Panc1 (cell line): ENCODE measurements around the gene ACSS1. TPM values are rescaled to one million over a fixed set of nuclear protein-coding genes. Genes with fewer than 3 reads are reported as not detected.

Source experiments
- ATAC-seq: fragments of 200-7000 bp; cut with Tn5 transposase; 2 replicates; pipeline ENCODE4 v1.9.1; 2020; ENCODE audit warnings: mild to moderate bottlenecking, moderate library complexity
- BruUV-seq: library from RNA; stranded (reverse); fragments of 400-500 nt; replicated peaks from 2 replicates; lab custom pipeline; 2021; lab: Mats Ljungman, UMichigan
- CTCF ChIA-PET: fragments of 300-600 bp; sonication (Branson Sonifier 250); formaldehyde crosslinking; loops from one replicate; lab custom pipeline; 2022; ENCODE audit warnings: antibody characterized with exemption; lab: Charles Lee
- POLR2A ChIA-PET: fragments of 300-600 bp; sonication (Branson Sonifier 250); formaldehyde crosslinking; loops from one replicate; lab custom pipeline; 2022; ENCODE audit warnings: antibody characterized with exemption; lab: Charles Lee
- DNase-seq: peaks from one replicate; pipeline ENCODE4 v3.0.0-alpha.2; 2010; ENCODE audit warnings: low read depth, low spot score
- H3K27ac ChIP-seq: 2 replicates; pipeline ENCODE4 v1.5.1; 2011; ENCODE audit warnings: mild to moderate bottlenecking, low read length, inconsistent platforms
- H3K27me3 ChIP-seq: fragments of 200-500 bp; sonication (Bioruptor generic); 2 replicates; pipeline ENCODE4 v1.6.0; 2014; ENCODE audit warnings: low read length, inconsistent platforms; ENCODE audit not compliant: control insufficient read depth, insufficient read depth
- H3K36me3 ChIP-seq: fragments of 200-500 bp; sonication (Bioruptor generic); 2 replicates; pipeline ENCODE4 v1.5.1; 2014; ENCODE audit warnings: inconsistent platforms, mild to moderate bottlenecking, low read length, moderate library complexity; ENCODE audit not compliant: control insufficient read depth, insufficient read depth
- H3K4me1 ChIP-seq: 2 replicates; pipeline ENCODE4 v1.5.1; 2011; ENCODE audit warnings: inconsistent platforms, mild to moderate bottlenecking, low read length, moderate library complexity; ENCODE audit not compliant: control insufficient read depth, insufficient read depth
- H3K4me3 ChIP-seq, 2 experiments: 2 replicates each; pipeline ENCODE4 v1.5.1; 2011 to 2012; ENCODE audit warnings: low read depth in 2 of 2, low read length in 2 of 2, mild to moderate bottlenecking in 2 of 2, inconsistent platforms in 1 of 2, moderate library complexity in 1 of 2
- H3K9me3 ChIP-seq: fragments of 200-500 bp; sonication (Bioruptor generic); 2 replicates; pipeline ENCODE4 v1.5.1; 2014; ENCODE audit warnings: low read depth, mild to moderate bottlenecking, inconsistent platforms, low read length, moderate library complexity; ENCODE audit not compliant: control insufficient read depth, insufficient read depth
- CTCF ChIP-seq: fragments of 450-650 bp; IDR thresholded peaks from 2 replicates; pipeline ENCODE4 v1.5.1; 2017; ENCODE audit warnings: mild to moderate bottlenecking
- POLR2AphosphoS5 ChIP-seq: IDR thresholded peaks from 2 replicates; pipeline ENCODE4 v1.6.1; 2012; ENCODE audit warnings: mild to moderate bottlenecking, low read depth, low read length, moderate library complexity
- SIN3A ChIP-seq: IDR thresholded peaks from 2 replicates; pipeline ENCODE4 v1.6.1; 2012; ENCODE audit warnings: low read depth, mild to moderate bottlenecking, low read length, moderate library complexity, borderline replicate concordance; ENCODE audit not compliant: insufficient read depth
- TCF7L2 ChIP-seq: IDR thresholded peaks from 2 replicates; pipeline ENCODE4 v1.6.1; 2011; ENCODE audit warnings: mild to moderate bottlenecking, low read depth, low read length, inconsistent platforms
- in situ Hi-C: cut with HindIII; loops from 2 replicates; pipeline ENCODE4 v1.10.0; 2016; ENCODE audit warnings: low sequenced_read_pairs, low pct_unique_long_range_greater_than_20kb
- intact Hi-C: fragments of 100-400 bp; cut with micrococcal nuclease; formaldehyde crosslinking; loops from one replicate; pipeline ENCODE4 v1.10.0; 2022; ENCODE audit not compliant: unreplicated experiment
- total RNA-seq: library from RNA; stranded (reverse); gene quantifications from one replicate; pipeline ENCODE4 v1.2.1, GENCODE V29; 2021; ENCODE audit not compliant: unreplicated experiment
- TF ChIP-seq, protein P1 (sequence below), 2 experiments: IDR thresholded peaks; 2 replicates each; pipeline ENCODE4 v1.6.1; 2011 to 2012; ENCODE audit warnings: low read depth in 2 of 2, control low read depth in 1 of 2, low read length in 1 of 2, mild to moderate bottlenecking in 1 of 2, moderate library complexity in 1 of 2; ENCODE audit not compliant: insufficient read depth in 1 of 2

ACSS1 gene
- total RNA-seq, 1 experiment from 2014 or later, result 32.2 TPM

DNA sequence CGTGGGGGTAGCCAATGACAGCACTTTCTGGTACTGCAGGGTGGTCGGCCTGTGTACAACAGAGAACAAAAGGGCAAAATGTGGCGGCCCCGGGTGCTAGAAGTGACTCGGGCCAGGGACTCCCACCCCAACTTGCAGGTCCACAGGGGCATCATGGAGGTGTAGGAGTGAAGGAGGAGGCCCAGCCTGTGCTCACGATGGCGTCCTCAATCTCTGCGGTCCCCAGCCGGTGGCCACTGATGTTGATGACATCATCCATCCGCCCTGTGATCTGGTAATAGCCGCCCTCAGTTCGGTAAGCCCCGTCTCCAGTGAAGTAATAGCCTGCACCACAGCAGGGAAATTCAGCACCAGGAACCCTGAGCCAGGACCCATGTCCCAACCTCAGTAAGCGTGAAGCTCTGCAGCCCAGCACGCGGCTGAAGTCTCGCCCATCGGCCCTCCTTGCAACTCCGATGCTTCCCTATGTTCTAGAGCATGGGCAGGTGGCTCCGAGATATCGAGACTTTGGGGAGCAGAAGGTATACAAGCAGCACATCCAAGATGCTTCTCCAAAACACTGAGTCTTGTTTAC is 45.2 kb downstream of the ACSS1 start:
- Histone ChIP-seq H3K9me3 (no peaks in the 10 kb centered on the region), H3K4me1 (no peaks in the 10 kb centered on the region; the same call in 1 of the 2 replicates), H3K27me3 (no peaks in the 10 kb centered on the region), H3K27ac (no peak overlapping the region), H3K36me3 (no peaks in the 10 kb centered on the region), H3K4me3 (no peak overlapping the region)
- no peak for DNase-seq
- CTCF ChIA-PET, result no interaction called here
- ATAC-seq, result no peak
- POLR2A ChIA-PET, result no interaction called here
- in situ Hi-C loops (no loop called here), intact Hi-C loops (no loop called here)
- no TSS peak for BruUV-seq
- TF ChIP-seq, protein P1, sequence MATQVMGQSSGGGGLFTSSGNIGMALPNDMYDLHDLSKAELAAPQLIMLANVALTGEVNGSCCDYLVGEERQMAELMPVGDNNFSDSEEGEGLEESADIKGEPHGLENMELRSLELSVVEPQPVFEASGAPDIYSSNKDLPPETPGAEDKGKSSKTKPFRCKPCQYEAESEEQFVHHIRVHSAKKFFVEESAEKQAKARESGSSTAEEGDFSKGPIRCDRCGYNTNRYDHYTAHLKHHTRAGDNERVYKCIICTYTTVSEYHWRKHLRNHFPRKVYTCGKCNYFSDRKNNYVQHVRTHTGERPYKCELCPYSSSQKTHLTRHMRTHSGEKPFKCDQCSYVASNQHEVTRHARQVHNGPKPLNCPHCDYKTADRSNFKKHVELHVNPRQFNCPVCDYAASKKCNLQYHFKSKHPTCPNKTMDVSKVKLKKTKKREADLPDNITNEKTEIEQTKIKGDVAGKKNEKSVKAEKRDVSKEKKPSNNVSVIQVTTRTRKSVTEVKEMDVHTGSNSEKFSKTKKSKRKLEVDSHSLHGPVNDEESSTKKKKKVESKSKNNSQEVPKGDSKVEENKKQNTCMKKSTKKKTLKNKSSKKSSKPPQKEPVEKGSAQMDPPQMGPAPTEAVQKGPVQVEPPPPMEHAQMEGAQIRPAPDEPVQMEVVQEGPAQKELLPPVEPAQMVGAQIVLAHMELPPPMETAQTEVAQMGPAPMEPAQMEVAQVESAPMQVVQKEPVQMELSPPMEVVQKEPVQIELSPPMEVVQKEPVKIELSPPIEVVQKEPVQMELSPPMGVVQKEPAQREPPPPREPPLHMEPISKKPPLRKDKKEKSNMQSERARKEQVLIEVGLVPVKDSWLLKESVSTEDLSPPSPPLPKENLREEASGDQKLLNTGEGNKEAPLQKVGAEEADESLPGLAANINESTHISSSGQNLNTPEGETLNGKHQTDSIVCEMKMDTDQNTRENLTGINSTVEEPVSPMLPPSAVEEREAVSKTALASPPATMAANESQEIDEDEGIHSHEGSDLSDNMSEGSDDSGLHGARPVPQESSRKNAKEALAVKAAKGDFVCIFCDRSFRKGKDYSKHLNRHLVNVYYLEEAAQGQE (IDR thresholded peaks at IDR 0.05; ENCODE audit: insufficient read depth in 1 of 2, low read depth in 2 of 2, low read length in 1 of 2), result no peak

DNA sequence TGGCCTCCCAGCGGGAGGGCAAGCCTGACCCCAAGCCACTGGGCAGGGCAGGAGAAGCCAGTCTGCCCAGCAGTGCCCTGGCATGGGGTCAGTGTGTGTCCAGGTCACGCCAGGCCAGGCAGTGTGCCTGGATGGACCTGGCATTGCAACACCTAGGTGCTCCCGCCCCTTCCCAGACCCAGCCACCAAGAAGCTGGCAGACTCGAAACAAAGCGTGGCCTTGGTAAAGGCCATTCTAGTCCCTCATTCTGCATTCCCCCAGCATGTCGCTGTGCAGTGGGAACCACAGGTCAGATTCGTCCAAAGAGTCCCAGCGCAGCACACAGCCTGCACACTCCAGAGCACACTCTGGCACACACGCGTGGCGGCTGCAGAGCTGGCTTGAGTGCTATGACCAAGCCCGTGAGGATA is 46.1 kb downstream of the ACSS1 start:
- Histone ChIP-seq H3K4me1 (no peaks in the 10 kb centered on the region), H3K4me3 (no peak overlapping the region), H3K27me3 (no peaks in the 10 kb centered on the region), H3K27ac (no peak overlapping the region), H3K36me3 (no peaks in the 10 kb centered on the region), H3K9me3 (no peaks in the 10 kb centered on the region)
- ATAC-seq, result no peak
- in situ Hi-C loops (no loop called here), intact Hi-C loops (no loop called here)
- ChIA-PET POLR2A (no interaction called here), CTCF (no interaction called here)
- no peak for DNase-seq
- TF ChIP-seq CTCF (no peak), TCF7L2 (no peak), POLR2AphosphoS5 (no peak), SIN3A (no peak)
- TF ChIP-seq, protein P1 (IDR thresholded peaks at IDR 0.05; ENCODE audit: insufficient read depth in 1 of 2, low read depth in 2 of 2, low read length in 1 of 2), result no peak
- no TSS peak for BruUV-seq
